ENCODE measurements around the gene PRKN. TPM values are rescaled to one million over a fixed set of nuclear protein-coding genes. Genes with fewer than 3 reads are reported as not detected.
A peak's percentile ranks its signal among the peaks of the same experiment; 100 is the strongest.
"Not testable (repeated sequence)": the region's sequence is repeated elsewhere in the genome, so short reads cannot be mapped to it uniquely, and the experiment has no call there.

PRKN gene
- total RNA-seq, 1 experiment from 2014 or later: 2.0 TPM

GRCh38 chr6:161496941-161497340, 1230.6 kb downstream of the PRKN start:
- no peak overlapping the region for H3K4me2 ChIP-seq (ENCODE audit: insufficient read depth, insufficient read length, low read length)
- H3K4me1 Mint-ChIP-seq: peaks cover 3 to 10% of the 10 kb centered on the region in 2 experiments
- H2BK5ac ChIP-seq (ENCODE audit: insufficient read length, low read length): no peak overlapping the region

DNA sequence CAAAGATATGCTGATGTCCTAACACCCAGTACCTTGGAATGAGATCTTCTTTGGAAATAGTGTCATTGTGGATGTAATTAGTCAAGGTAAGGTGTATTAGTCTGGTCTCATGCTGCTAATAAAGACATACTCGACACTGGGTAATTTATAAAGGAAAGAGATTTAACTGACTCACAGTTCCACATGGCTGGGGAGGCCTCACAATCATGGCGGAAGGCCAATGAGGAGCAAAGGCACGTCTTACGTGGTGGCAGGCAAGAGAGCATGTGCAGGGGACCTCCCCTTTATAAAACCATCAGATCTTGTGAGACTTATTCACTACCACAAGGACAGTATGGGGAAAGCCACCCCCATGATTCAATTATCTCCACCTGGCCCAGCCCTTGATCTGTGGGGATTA, 1231.3 kb downstream of the PRKN start:
- not testable (repeated sequence) for H3K14ac ChIP-seq (ENCODE audit: insufficient read depth, low read length); H3K27ac ChIP-seq (ENCODE audit: insufficient read length, low read depth, low read length); H3K36me3 Mint-ChIP-seq (ENCODE audit: insufficient read depth in 1 of 3, low read depth in 3 of 3); H2BK12ac ChIP-seq (ENCODE audit: insufficient read length, low read depth, low read length); H2BK5ac ChIP-seq (ENCODE audit: insufficient read length, low read length); H3K27ac Mint-ChIP-seq; H3K79me2 ChIP-seq (ENCODE audit: insufficient read depth, low read length); H3K18ac ChIP-seq (ENCODE audit: insufficient read length, low read depth, low read length); H4K20me1 ChIP-seq (ENCODE audit: control insufficient read depth, insufficient read depth, insufficient read length); H3T11ph ChIP-seq (ENCODE audit: low read length); H3K79me1 ChIP-seq (ENCODE audit: insufficient read depth, low read depth, low read length, poor library complexity, severe bottlenecking); H2BK15ac ChIP-seq (ENCODE audit: low read depth, low read length); H3K56ac ChIP-seq (ENCODE audit: insufficient read length, low read depth, low read length); H4K5ac ChIP-seq (ENCODE audit: insufficient read length, low read depth, low read length); H3K4ac ChIP-seq (ENCODE audit: low read depth, low read length); H3K9ac ChIP-seq (ENCODE audit: extremely low read depth, insufficient read length, low read length); H3K23ac ChIP-seq (ENCODE audit: insufficient read length, low read depth, low read length); DNase-seq; H3K4me1 ChIP-seq (ENCODE audit: insufficient read depth, low read length); H2AK5ac ChIP-seq (ENCODE audit: insufficient read length, low read length); H2AFZ ChIP-seq (ENCODE audit: low read length); H4K8ac ChIP-seq (replicated peaks; ENCODE audit: insufficient read length, low read depth, low read length); H4K91ac ChIP-seq (ENCODE audit: insufficient read length, low read depth, low read length); H3K23me2 ChIP-seq (ENCODE audit: insufficient read length, low read depth, low read length, poor library complexity, severe bottlenecking); H3K27me3 ChIP-seq (ENCODE audit: insufficient read depth, low read length); H2BK120ac ChIP-seq (ENCODE audit: low read depth, low read length, poor library complexity, severe bottlenecking); H3K4me3 Mint-ChIP-seq; H2BK20ac ChIP-seq (ENCODE audit: low read depth, low read length, poor library complexity, severe bottlenecking); H3K9me3 Mint-ChIP-seq; H3K4me2 ChIP-seq (ENCODE audit: insufficient read depth, insufficient read length, low read length); H3K9me3 ChIP-seq (ENCODE audit: control insufficient read depth, low read depth, low read length)
- no CpG with 5 or more reads among the region's 4 CpGs for WGBS (ENCODE audit: extremely low coverage, insufficient read length, low lambda C conversion rate)
- peaks cover 3 to 10% of the 10 kb centered on the region in 2 experiments for H3K4me1 Mint-ChIP-seq
- H3K27me3 Mint-ChIP-seq (ENCODE audit: low read depth): peaks cover 36% of the 10 kb centered on the region

More at GRCh38 chr6:161496941-161497340, 1230.6 kb downstream of the PRKN start:
- no CpG with 5 or more reads among the region's 8 CpGs for WGBS (ENCODE audit: extremely low coverage, insufficient read length, low lambda C conversion rate)
- no peak overlapping the region for H2AK5ac ChIP-seq (ENCODE audit: insufficient read length, low read length)
- no peaks in the 10 kb centered on the region for H3K79me1 ChIP-seq (ENCODE audit: insufficient read depth, low read depth, low read length, poor library complexity, severe bottlenecking)
- H3K27me3 ChIP-seq (ENCODE audit: insufficient read depth, low read length): no peaks in the 10 kb centered on the region
- no peak overlapping the region for H2BK20ac ChIP-seq (ENCODE audit: low read depth, low read length, poor library complexity, severe bottlenecking)
- H4K91ac ChIP-seq (ENCODE audit: insufficient read length, low read depth, low read length): no peak overlapping the region
- H4K8ac ChIP-seq (replicated peaks; ENCODE audit: insufficient read length, low read depth, low read length): no peak overlapping the region
- no peak overlapping the region for H3T11ph ChIP-seq (ENCODE audit: low read length)
- H3K9me3 ChIP-seq (ENCODE audit: control insufficient read depth, low read depth, low read length): no peaks in the 10 kb centered on the region
- H3K23ac ChIP-seq (ENCODE audit: insufficient read length, low read depth, low read length): no peak overlapping the region
- no peak overlapping the region for H3K4me3 Mint-ChIP-seq
- no peak overlapping the region for H3K27ac ChIP-seq (ENCODE audit: insufficient read length, low read depth, low read length)
- H4K5ac ChIP-seq (ENCODE audit: insufficient read length, low read depth, low read length): no peak overlapping the region
- no peak overlapping the region for H3K18ac ChIP-seq (ENCODE audit: insufficient read length, low read depth, low read length)
- H4K20me1 ChIP-seq (ENCODE audit: control insufficient read depth, insufficient read depth, insufficient read length): no peaks in the 10 kb centered on the region
- H3K27me3 Mint-ChIP-seq (ENCODE audit: low read depth): peaks cover 41% of the 10 kb centered on the region
- DNase-seq: peak; percentile 50
- no peak overlapping the region for H3K27ac Mint-ChIP-seq
- H3K9ac ChIP-seq (ENCODE audit: extremely low read depth, insufficient read length, low read length): no peak overlapping the region
- no peak overlapping the region for H2BK15ac ChIP-seq (ENCODE audit: low read depth, low read length)
- H3K14ac ChIP-seq (ENCODE audit: insufficient read depth, low read length): no peak overlapping the region
- no peaks in the 10 kb centered on the region for H3K23me2 ChIP-seq (ENCODE audit: insufficient read length, low read depth, low read length, poor library complexity, severe bottlenecking)
- H3K79me2 ChIP-seq (ENCODE audit: insufficient read depth, low read length): no peaks in the 10 kb centered on the region
- H2BK12ac ChIP-seq (ENCODE audit: insufficient read length, low read depth, low read length): no peak overlapping the region
- no peaks in the 10 kb centered on the region for H3K36me3 Mint-ChIP-seq (ENCODE audit: insufficient read depth in 1 of 3, low read depth in 3 of 3)
- no peak overlapping the region for H2AFZ ChIP-seq (ENCODE audit: low read length)
- H3K9me3 Mint-ChIP-seq: no peaks in the 10 kb centered on the region
- no peak overlapping the region for H2BK120ac ChIP-seq (ENCODE audit: low read depth, low read length, poor library complexity, severe bottlenecking)
- TF ChIP-seq, protein P1, sequence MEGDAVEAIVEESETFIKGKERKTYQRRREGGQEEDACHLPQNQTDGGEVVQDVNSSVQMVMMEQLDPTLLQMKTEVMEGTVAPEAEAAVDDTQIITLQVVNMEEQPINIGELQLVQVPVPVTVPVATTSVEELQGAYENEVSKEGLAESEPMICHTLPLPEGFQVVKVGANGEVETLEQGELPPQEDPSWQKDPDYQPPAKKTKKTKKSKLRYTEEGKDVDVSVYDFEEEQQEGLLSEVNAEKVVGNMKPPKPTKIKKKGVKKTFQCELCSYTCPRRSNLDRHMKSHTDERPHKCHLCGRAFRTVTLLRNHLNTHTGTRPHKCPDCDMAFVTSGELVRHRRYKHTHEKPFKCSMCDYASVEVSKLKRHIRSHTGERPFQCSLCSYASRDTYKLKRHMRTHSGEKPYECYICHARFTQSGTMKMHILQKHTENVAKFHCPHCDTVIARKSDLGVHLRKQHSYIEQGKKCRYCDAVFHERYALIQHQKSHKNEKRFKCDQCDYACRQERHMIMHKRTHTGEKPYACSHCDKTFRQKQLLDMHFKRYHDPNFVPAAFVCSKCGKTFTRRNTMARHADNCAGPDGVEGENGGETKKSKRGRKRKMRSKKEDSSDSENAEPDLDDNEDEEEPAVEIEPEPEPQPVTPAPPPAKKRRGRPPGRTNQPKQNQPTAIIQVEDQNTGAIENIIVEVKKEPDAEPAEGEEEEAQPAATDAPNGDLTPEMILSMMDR (conservative IDR thresholded peaks at IDR 0.05): peak; percentile 39
- no peaks in the 10 kb centered on the region for H3K4me1 ChIP-seq (ENCODE audit: insufficient read depth, low read length)
- no peak overlapping the region for H3K56ac ChIP-seq (ENCODE audit: insufficient read length, low read depth, low read length)
- no peak overlapping the region for H3K4ac ChIP-seq (ENCODE audit: low read depth, low read length)
